HCT116 (cell line): ENCODE data around the gene SLC25A48. TPM values are rescaled to one million over a fixed set of nuclear protein-coding genes. Genes with fewer than 3 reads are reported as not detected.
A peak's percentile ranks its signal among the peaks of the same experiment; 100 is the strongest.

Experiments used
- ATAC-seq: fragments of 200-7000 bp; cut with Tn5 transposase; 2 replicates; pipeline ENCODE4 v1.9.1; 2020; ENCODE audit warnings: mild to moderate bottlenecking, moderate library complexity
- BruUV-seq: library from RNA; stranded (reverse); fragments of 400-500 nt; replicated peaks from 2 replicates; lab custom pipeline; 2021; lab: Mats Ljungman, UMichigan
- CTCF ChIA-PET: fragments of 300-600 bp; sonication (Branson Sonifier 250); formaldehyde crosslinking; loops from one replicate; lab custom pipeline; 2021; ENCODE audit warnings: antibody characterized with exemption; lab: Charles Lee
- POLR2A ChIA-PET: fragments of 300-600, 350-600 bp; sonication (Branson Sonifier 250); formaldehyde crosslinking; loops from one replicate; lab custom pipeline; 2021; ENCODE audit warnings: antibody characterized with exemption; lab: Charles Lee
- RAD21 ChIA-PET, 2 experiments: fragments of 300-600 bp; sonication (Branson Sonifier 250); formaldehyde crosslinking; loops; one replicate each; lab custom pipeline; 2023; ENCODE audit warnings: low total read pairs in 2 of 2; ENCODE audit not compliant: uncharacterized antibody in 2 of 2, unreplicated experiment in 2 of 2, low non-redundant PET in 1 of 2; lab: Charles Lee
- DNase-seq: peaks from one replicate; pipeline ENCODE4 v3.0.0-alpha.2; 2010; ENCODE audit warnings: low read depth, low spot score
- H2AFZ ChIP-seq: fragments of 200-600 bp; shearing (Covaris generic), sonication (generic); 2 replicates; pipeline ENCODE4 v1.6.1; 2017; ENCODE audit warnings: low read depth, mixed run types, mixed read lengths, antibody characterized with exemption, low read length; ENCODE audit not compliant: poor library complexity, severe bottlenecking
- H3K27ac ChIP-seq: 2 replicates; pipeline ENCODE4 v1.5.1; 2012; ENCODE audit warnings: low read depth, low read length
- H3K27me3 ChIP-seq: fragments of 200-600 bp; sonication (generic); 2 replicates; pipeline ENCODE4 v1.6.1; 2016; ENCODE audit warnings: mixed run types, low read length, mixed read lengths; ENCODE audit not compliant: insufficient read depth
- H3K36me3 ChIP-seq, 2 experiments: fragments of 200-500 bp in 1 of 2; fragments of 200-600 bp in 1 of 2; sonication (Bioruptor generic) in 1 of 2; sonication (generic) in 1 of 2; 2 replicates each; pipeline versions ENCODE4 v1.5.1 to v1.6.1; 2014 to 2016; ENCODE audit warnings: low read length in 2 of 2, inconsistent platforms in 1 of 2, mixed read lengths in 1 of 2, mixed run types in 1 of 2; ENCODE audit not compliant: insufficient read depth in 2 of 2, control insufficient read depth in 1 of 2
- H3K4me1 ChIP-seq, 2 experiments: fragments of 200-600 bp in 1 of 2; sonication (generic) in 1 of 2; 2 replicates each; pipeline versions ENCODE4 v1.5.1 to v1.6.1; 2012 to 2017; ENCODE audit warnings: low read length in 2 of 2, inconsistent platforms in 1 of 2, mild to moderate bottlenecking in 1 of 2, mixed read lengths in 1 of 2, mixed run types in 1 of 2, moderate library complexity in 1 of 2; ENCODE audit not compliant: insufficient read depth in 2 of 2, control insufficient read depth in 1 of 2
- H3K4me2 ChIP-seq: fragments of 200-600 bp; sonication (generic); 2 replicates; pipeline ENCODE4 v1.6.1; 2017; ENCODE audit warnings: mixed run types, low read length, mixed read lengths
- H3K4me3 ChIP-seq, 2 experiments: fragments of 200-600 bp in 1 of 2; sonication (generic) in 1 of 2; replicated peaks in 1 of 2; 2 replicates each; pipeline ENCODE4 v1.5.1; 2011 to 2016; ENCODE audit warnings: low read length in 2 of 2, control low read depth in 1 of 2, low read depth in 1 of 2, mild to moderate bottlenecking in 1 of 2, mixed read lengths in 1 of 2, mixed run types in 1 of 2
- H3K79me2 ChIP-seq: fragments of 200-600 bp; sonication (generic); 2 replicates; pipeline ENCODE4 v1.6.1; 2017; ENCODE audit warnings: mild to moderate bottlenecking, mixed run types, low read length, moderate library complexity, mixed read lengths; ENCODE audit not compliant: insufficient read depth
- H3K9ac ChIP-seq: fragments of 200-600 bp; sonication (generic); 2 replicates; pipeline ENCODE4 v1.6.1; 2016; ENCODE audit warnings: low read length, mixed read lengths
- H3K9me2 ChIP-seq: fragments of 200-600 bp; sonication (generic), shearing (Covaris generic); 2 replicates; pipeline ENCODE4 v1.6.1; 2017; ENCODE audit warnings: mixed run types, mild to moderate bottlenecking, moderate library complexity; ENCODE audit not compliant: insufficient read depth
- H3K9me3 ChIP-seq, 2 experiments: fragments of 200-500 bp in 1 of 2; fragments of 200-600 bp in 1 of 2; sonication (Bioruptor generic) in 1 of 2; sonication (generic) in 1 of 2; 2 replicates each; pipeline ENCODE4 v1.6.1; 2014 to 2017; ENCODE audit warnings: low read length in 2 of 2, mixed read lengths in 2 of 2, inconsistent platforms in 1 of 2, low read depth in 1 of 2, mild to moderate bottlenecking in 1 of 2, mixed run types in 1 of 2, moderate library complexity in 1 of 2; ENCODE audit not compliant: control insufficient read depth in 1 of 2, insufficient read depth in 1 of 2
- H4K20me1 ChIP-seq: fragments of 200-600 bp; sonication (generic), shearing (Covaris generic); 2 replicates; pipeline ENCODE4 v1.6.1; 2017; ENCODE audit warnings: mixed run types, mild to moderate bottlenecking, moderate library complexity; ENCODE audit not compliant: insufficient read depth
- ATF3 ChIP-seq: IDR thresholded peaks from 2 replicates; pipeline ENCODE4 v1.6.1; 2012
- ELF1 ChIP-seq: IDR thresholded peaks from 2 replicates; pipeline ENCODE4 v1.6.1; 2012; ENCODE audit warnings: low read depth, borderline replicate concordance
- FOSL1 ChIP-seq: IDR thresholded peaks from 2 replicates; pipeline ENCODE4 v1.6.1; 2012; ENCODE audit warnings: low read depth
- POLR2AphosphoS5 ChIP-seq: IDR thresholded peaks from 2 replicates; pipeline ENCODE4 v1.6.1; 2011; ENCODE audit warnings: mild to moderate bottlenecking, low read depth, low read length, moderate library complexity
- RAD21 ChIP-seq: IDR thresholded peaks from 2 replicates; pipeline ENCODE4 v1.6.1; 2012; ENCODE audit warnings: low read depth, mild to moderate bottlenecking
- SRF ChIP-seq: IDR thresholded peaks from 2 replicates; pipeline ENCODE4 v1.6.1; 2012; ENCODE audit warnings: low read depth
- intact Hi-C: fragments of 100-400 bp; cut with micrococcal nuclease; formaldehyde crosslinking; loops from 2 replicates; pipeline ENCODE4 v1.10.0; 2022
- total RNA-seq: library from RNA; stranded (reverse); gene quantifications from one replicate; pipeline ENCODE4 v1.2.1, GENCODE V29; 2021; ENCODE audit not compliant: unreplicated experiment
- TF ChIP-seq, protein P1 (sequence below), 3 experiments: fragments of 200-600 bp in 1 of 3; sonication (generic) in 1 of 3; IDR thresholded peaks in 2 of 3; conservative IDR thresholded peaks in 1 of 3; 2 replicates each; pipeline ENCODE4 v1.5.1; 2012 to 2017; ENCODE audit warnings: low read depth in 2 of 3, low read length in 2 of 3, antibody characterized with exemption in 1 of 3, borderline replicate concordance in 1 of 3, control low read depth in 1 of 3, mild to moderate bottlenecking in 1 of 3, mixed read lengths in 1 of 3, mixed run types in 1 of 3, moderate library complexity in 1 of 3; ENCODE audit not compliant: insufficient read depth in 1 of 3

SLC25A48 gene
- total RNA-seq, 1 experiment from 2014 or later = 2.8 TPM

GRCh38 chr5:135891268-135891667 lies 56.8 kb downstream of the SLC25A48 start (continued):
- TF ChIP-seq ELF1 (no peak), FOSL1 (no peak), SRF (no peak), ATF3 (no peak), POLR2AphosphoS5 (no peak)

DNA sequence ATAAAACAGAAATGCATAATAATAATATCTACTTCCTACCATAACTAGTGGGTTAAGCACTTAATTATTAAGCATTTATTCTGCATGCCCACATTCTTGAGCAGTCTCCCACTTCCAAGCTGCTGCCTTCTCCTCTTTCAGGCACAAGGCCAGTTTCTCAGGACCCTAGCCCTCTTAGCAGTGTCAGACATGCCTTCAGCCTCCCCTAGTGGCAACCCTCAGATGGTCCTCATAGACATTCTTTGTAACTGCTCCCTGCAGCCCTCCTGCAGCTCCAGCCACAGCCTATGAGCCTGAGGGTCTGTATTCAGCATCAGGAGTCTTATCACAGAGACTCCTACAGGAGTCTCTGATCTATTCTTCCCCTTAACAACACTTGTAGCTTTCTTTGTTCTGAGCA lies 57.3 kb downstream of the SLC25A48 start:
- CTCF ChIA-PET = interaction anchor here (1.0 to 1.9 kb wide), 5 partner anchors 10 to 321 kb away, joined by 3 to 8 read pairs (median 3); no protein-coding TSS in a partner anchor
- Histone ChIP-seq H3K27me3 (peaks cover 10% of the 10 kb centered on the region; the same call in 1 of the 2 replicates), H3K9me2 (no peaks in the 10 kb centered on the region), H3K4me3 (no peak overlapping the region), H3K4me2 (no peak overlapping the region), H3K27ac (no peak overlapping the region), H3K9ac (no peak overlapping the region), H3K4me1 (peaks cover 6 to 12% of the 10 kb centered on the region in 2 experiments; a peak in 3 of 4 replicates), H4K20me1 (no peaks in the 10 kb centered on the region), H3K36me3 (no peaks in the 10 kb centered on the region), H3K9me3 (no peaks in the 10 kb centered on the region), H3K79me2 (no peaks in the 10 kb centered on the region), H2AFZ (no peak overlapping the region)
- DNase-seq = no peak
- BruUV-seq = no TSS peak
- ATAC-seq = no peak
- intact Hi-C loops = no loop called here
- POLR2A ChIA-PET = no interaction called here
- RAD21 ChIA-PET = interaction anchor here in 1 of 2 experiments (0.6 kb wide), 1 partner anchor 621 kb away, joined by 3 read pairs; no protein-coding TSS in a partner anchor
- peak; percentile 31; the same call in 1 of the 2 replicates for TF ChIP-seq RAD21
- no peak for TF ChIP-seq POLR2AphosphoS5
- no peak for TF ChIP-seq ELF1
- TF ChIP-seq, protein P1, sequence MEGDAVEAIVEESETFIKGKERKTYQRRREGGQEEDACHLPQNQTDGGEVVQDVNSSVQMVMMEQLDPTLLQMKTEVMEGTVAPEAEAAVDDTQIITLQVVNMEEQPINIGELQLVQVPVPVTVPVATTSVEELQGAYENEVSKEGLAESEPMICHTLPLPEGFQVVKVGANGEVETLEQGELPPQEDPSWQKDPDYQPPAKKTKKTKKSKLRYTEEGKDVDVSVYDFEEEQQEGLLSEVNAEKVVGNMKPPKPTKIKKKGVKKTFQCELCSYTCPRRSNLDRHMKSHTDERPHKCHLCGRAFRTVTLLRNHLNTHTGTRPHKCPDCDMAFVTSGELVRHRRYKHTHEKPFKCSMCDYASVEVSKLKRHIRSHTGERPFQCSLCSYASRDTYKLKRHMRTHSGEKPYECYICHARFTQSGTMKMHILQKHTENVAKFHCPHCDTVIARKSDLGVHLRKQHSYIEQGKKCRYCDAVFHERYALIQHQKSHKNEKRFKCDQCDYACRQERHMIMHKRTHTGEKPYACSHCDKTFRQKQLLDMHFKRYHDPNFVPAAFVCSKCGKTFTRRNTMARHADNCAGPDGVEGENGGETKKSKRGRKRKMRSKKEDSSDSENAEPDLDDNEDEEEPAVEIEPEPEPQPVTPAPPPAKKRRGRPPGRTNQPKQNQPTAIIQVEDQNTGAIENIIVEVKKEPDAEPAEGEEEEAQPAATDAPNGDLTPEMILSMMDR (IDR thresholded peaks at IDR 0.05 in 2 of 3, conservative IDR thresholded peaks at IDR 0.05 in 1 of 3; ENCODE audit: borderline replicate concordance in 1 of 3, insufficient read depth in 1 of 3, low read depth in 2 of 3, low read length in 2 of 3) = peak; percentile 18 to 40 (median 23); a peak in 3 of 6 replicates
